Tibial artery (tissue), 4 donors: ENCODE results near the gene SPTBN5.
A peak's percentile ranks its signal among the peaks of the same experiment; 100 is the strongest.

Experiments
- DNase-seq, 2 donors: peaks; one replicate each; pipeline ENCODE4 v3.0.0-alpha.2; 2019
- H3K27ac ChIP-seq, 2 donors: fragments of 200-600 bp; sonication (generic) in 1 of 2; 1 replicate in 1 of 2; 2 replicates in 1 of 2; pipeline ENCODE4 v1.5.1; 2018 to 2019; ENCODE audit warnings: mild to moderate bottlenecking in 1 of 2
- H3K27me3 ChIP-seq, 2 donors: fragments of 200-600 bp; sonication (generic) in 1 of 2; one replicate each; pipeline versions ENCODE4 v1.5.1 to v1.6.0; 2016 to 2019
- H3K36me3 ChIP-seq, 3 donors: fragments of 200-600 bp; sonication (generic) in 2 of 3; one replicate each; pipeline ENCODE4 v1.5.1; 2016 to 2019; ENCODE audit warnings: mild to moderate bottlenecking in 2 of 3
- H3K4me1 ChIP-seq, 4 donors: fragments of 200-600 bp; sonication (generic) in 2 of 4; 1 replicate in 3 of 4; 2 replicates in 1 of 4; pipeline ENCODE4 v1.5.1; 2016 to 2019
- H3K4me3 ChIP-seq, 2 donors: fragments of 200-600 bp; sonication (generic) in 1 of 2; 1 replicate in 1 of 2; 2 replicates in 1 of 2; pipeline ENCODE4 v1.5.1; 2018 to 2019; ENCODE audit warnings: mild to moderate bottlenecking in 2 of 2
- H3K9me3 ChIP-seq, 3 donors: fragments of 200-600 bp; sonication (generic) in 1 of 3; one replicate each; pipeline ENCODE4 v1.5.1; 2016 to 2019
- intact Hi-C: fragments of 100-400 bp; cut with DNase I; formaldehyde crosslinking; loops from one replicate; pipeline ENCODE4 v1.15.0; 2023; ENCODE audit warnings: low total_unique reads
- TF ChIP-seq, protein P1 (sequence below), 2 experiments: fragments of 200-600 bp in 1 of 2; fragments of 450-650 bp in 1 of 2; IDR thresholded peaks; one replicate each; pipeline ENCODE4 v1.5.1; 2017 to 2019; ENCODE audit warnings: antibody characterized with exemption in 2 of 2, mild to moderate bottlenecking in 1 of 2, moderate library complexity in 1 of 2

SPTBN5 gene

DNA sequence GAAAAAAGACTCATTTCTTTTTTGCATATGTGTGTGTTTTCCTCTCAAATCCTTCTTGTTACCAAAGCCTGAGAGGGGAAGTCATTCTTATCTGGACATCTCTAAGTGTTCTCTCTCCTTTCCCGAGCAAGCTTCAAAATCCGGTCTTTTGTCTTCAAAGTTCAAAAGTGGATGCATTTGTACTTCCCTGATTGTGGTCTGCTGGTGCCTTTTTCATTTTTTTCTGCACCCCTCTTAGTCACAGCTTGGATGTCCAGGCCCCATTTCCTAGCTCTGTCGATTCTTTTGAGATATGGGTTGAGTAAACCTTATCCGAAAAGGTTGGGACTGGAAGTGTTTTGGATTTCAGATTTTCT, 43.7 kb upstream of the SPTBN5 start:
- intact Hi-C loops = no loop called here
- Histone ChIP-seq H3K9me3 (no peaks in the 10 kb centered on the region), H3K4me3 (no peak overlapping the region), H3K27me3 (no peaks in the 10 kb centered on the region), H3K27ac (no peak overlapping the region), H3K36me3 (peaks cover 0 to 26% (median 13%) of the 10 kb centered on the region in 3 donors), H3K4me1 (peaks cover 0 to 27% (median 20%) of the 10 kb centered on the region in 4 donors)
- TF ChIP-seq, protein P1, sequence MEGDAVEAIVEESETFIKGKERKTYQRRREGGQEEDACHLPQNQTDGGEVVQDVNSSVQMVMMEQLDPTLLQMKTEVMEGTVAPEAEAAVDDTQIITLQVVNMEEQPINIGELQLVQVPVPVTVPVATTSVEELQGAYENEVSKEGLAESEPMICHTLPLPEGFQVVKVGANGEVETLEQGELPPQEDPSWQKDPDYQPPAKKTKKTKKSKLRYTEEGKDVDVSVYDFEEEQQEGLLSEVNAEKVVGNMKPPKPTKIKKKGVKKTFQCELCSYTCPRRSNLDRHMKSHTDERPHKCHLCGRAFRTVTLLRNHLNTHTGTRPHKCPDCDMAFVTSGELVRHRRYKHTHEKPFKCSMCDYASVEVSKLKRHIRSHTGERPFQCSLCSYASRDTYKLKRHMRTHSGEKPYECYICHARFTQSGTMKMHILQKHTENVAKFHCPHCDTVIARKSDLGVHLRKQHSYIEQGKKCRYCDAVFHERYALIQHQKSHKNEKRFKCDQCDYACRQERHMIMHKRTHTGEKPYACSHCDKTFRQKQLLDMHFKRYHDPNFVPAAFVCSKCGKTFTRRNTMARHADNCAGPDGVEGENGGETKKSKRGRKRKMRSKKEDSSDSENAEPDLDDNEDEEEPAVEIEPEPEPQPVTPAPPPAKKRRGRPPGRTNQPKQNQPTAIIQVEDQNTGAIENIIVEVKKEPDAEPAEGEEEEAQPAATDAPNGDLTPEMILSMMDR (IDR thresholded peaks at IDR 0.05) = no peak
- no peak for DNase-seq

DNA sequence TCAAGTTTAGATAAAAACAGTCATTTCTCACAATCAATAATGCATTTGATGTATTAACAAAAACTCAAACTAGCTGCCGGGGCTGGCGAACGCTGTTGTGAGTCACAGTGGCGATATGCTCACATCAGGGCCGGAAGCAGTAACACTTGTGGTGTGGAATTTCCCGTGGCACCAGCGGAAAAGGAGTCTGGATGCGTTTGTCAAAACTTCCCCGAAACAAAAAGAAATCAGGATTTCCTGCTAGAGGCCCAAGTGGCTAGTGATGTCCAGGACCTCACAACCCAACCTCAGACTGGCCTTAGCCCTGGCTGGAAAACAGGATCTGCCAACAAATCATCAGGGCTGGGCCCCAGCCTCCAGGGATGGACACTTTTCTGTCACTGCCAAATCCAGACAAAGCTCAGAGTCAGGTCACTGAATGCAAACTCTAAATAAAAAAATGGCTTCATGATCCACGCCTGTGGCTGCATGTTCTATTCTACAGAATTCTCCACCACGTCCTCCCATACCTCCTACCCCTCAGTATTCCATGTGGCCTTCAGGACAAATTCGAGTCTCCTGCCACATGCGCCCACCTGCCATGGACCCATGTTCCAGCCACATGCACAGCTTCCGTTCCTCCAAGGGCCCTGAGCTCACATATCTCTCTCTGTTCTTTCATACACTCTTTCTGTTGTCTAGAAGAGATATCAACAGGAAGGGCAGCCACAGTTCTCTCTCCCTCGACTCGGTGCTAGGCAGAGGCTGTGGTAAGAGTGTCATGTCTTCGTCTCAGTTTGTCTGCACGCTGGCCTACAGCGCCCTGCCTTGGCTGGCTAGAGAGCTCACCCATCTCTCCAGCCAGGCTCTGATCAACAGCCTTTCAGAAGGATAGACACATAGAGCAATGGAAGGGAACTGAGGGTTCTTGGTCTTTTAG, 43.1 kb upstream of the SPTBN5 start:
- H3K27ac ChIP-seq = no peak overlapping the region
- H3K4me1 ChIP-seq = peaks cover 0 to 34% (median 24%) of the 10 kb centered on the region in 4 donors
- H3K36me3 ChIP-seq = peaks cover 0 to 22% (median 13%) of the 10 kb centered on the region in 3 donors
- no peak overlapping the region for H3K4me3 ChIP-seq
- TF ChIP-seq, protein P1 (IDR thresholded peaks at IDR 0.05) = no peak
- H3K27me3 ChIP-seq = no peaks in the 10 kb centered on the region
- no peak for DNase-seq
- no peaks in the 10 kb centered on the region for H3K9me3 ChIP-seq
- intact Hi-C loops = no loop called here

DNA sequence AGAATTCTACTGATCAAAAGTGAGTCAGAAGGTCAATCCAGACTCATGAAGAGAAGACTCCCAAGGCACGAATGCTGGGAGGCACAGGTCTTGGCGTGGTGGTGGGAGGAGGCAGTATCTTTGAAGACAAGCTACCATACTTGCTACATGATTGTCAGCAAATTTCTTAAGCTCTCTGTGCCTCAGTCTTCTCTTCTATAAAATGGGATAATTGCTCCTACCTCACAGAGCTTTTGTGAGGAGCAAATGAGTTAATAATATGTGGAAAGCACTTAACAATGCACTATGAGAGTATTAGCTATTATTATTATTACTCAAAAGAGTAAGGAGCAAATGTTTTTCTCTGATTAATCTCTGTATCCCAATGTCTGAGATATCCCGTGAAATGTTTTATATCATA, 42.3 kb upstream of the SPTBN5 start:
- intact Hi-C loops = no loop called here
- DNase-seq = no peak
- TF ChIP-seq, protein P1 (IDR thresholded peaks at IDR 0.05) = no peak
- no peak overlapping the region for H3K27ac ChIP-seq
- H3K9me3 ChIP-seq = no peaks in the 10 kb centered on the region
- no peaks in the 10 kb centered on the region for H3K27me3 ChIP-seq
- H3K4me1 ChIP-seq = peaks cover 0 to 38% (median 29%) of the 10 kb centered on the region in 4 donors
- no peak overlapping the region for H3K4me3 ChIP-seq
- H3K36me3 ChIP-seq = peaks cover 0 to 15% (median 7%) of the 10 kb centered on the region in 3 donors

DNA sequence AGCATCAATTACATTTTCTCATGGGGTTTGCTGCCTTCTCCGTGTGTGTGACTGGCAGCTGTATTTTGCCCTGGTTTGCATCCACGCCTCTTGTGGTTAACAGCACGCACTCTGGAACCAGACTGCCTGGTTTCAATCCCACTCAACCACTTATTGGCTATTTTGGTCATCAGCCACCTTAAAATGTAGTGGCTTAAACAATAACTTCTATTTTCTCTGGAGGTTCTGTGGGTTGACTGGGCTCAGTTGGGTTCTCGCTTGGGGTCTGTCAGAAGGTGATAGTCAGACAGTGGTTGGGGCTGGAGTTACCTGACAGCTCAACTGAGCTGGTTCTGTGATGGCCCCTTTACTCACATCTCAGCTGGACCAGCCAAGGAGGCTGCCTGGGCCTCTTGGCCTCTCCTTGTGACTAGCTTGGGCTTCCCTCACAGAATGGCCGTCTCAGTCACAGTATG, 41.7 kb upstream of the SPTBN5 start:
- no peak for DNase-seq
- Histone ChIP-seq H3K4me3 (no peak overlapping the region), H3K27ac (no peak overlapping the region), H3K4me1 (peaks cover 0 to 44% (median 35%) of the 10 kb centered on the region in 4 donors), H3K36me3 (peaks cover 0 to 14% (median 7%) of the 10 kb centered on the region in 3 donors), H3K27me3 (no peaks in the 10 kb centered on the region), H3K9me3 (no peaks in the 10 kb centered on the region)
- intact Hi-C loops = no loop called here
- TF ChIP-seq, protein P1 (IDR thresholded peaks at IDR 0.05) = no peak

DNA sequence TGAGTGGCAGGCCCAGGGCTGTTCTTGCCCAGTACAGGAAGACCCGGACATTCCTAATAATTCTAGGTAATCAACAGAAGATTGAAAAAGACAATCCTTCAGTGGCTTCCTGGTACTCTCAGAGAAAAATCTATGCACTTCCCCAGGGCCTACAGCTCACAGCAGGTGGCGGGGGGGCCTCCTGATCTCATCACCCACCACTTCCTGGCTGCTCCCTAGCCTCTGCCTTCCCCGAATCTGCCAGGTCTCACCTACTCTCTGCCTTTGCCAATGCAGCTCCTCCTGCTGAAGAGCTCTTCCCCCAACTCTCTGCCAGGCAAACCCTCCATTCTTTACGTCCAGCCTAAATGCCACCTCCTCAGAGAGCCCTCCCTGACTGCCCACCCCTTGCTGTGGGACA, 41.0 kb upstream of the SPTBN5 start:
- peaks cover 0 to 51% (median 42%) of the 10 kb centered on the region in 4 donors for H3K4me1 ChIP-seq
- peak in 1 of 2 donors; percentile 63 for DNase-seq
- TF ChIP-seq, protein P1 (IDR thresholded peaks at IDR 0.05) = no peak
- H3K36me3 ChIP-seq = peaks cover 0 to 7% (median 0%) of the 10 kb centered on the region in 3 donors
- no peaks in the 10 kb centered on the region for H3K27me3 ChIP-seq
- intact Hi-C loops = loop anchor here (5.0 kb wide), 1 partner anchor 37 kb away; the partner anchor contains the start of gene EHD4
- H3K4me3 ChIP-seq = no peak overlapping the region
- H3K27ac ChIP-seq = peak overlapping the region; percentile 17 to 56
- H3K9me3 ChIP-seq = no peaks in the 10 kb centered on the region
